Measurements from ENCODE around the gene CHGA.

Gene CHGA

DNA sequence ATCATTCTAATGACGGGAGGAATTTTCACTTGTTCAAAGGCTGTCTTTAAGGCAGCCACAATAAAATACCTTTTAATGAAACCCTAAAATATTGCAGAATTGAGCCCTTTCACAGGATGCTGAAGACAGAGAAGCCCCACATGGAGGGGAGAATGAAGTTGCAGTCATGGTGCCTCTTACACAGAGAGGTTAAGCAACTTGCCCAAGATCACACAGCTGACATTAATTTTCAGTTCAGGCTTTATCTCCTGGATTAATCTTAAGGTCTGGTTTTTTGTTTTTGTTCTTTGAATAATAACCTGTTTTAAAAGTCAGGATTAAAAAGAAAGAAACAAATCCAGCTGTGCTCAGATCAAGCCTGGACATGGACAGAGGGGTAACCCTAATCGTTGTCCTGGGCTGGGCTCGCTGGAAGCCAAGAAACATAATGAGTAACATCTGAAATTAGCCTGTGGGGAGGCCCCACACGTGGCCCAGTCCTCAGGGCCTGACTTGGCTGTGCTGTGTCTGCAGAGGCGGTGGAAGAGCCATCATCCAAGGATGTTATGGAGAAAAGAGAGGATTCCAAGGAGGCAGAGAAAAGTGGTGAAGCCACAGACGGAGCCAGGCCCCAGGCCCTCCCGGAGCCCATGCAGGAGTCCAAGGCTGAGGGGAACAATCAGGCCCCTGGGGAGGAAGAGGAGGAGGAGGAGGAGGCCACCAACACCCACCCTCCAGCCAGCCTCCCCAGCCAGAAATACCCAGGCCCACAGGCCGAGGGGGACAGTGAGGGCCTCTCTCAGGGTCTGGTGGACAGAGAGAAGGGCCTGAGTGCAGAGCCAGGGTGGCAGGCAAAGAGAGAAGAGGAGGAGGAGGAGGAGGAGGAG lies 8.0 kb downstream of the CHGA start:
- H3K4me3 ChIP-seq (ENCODE audit: low read depth, low read length), result no peak overlapping the region
- TF ChIP-seq, protein P1, sequence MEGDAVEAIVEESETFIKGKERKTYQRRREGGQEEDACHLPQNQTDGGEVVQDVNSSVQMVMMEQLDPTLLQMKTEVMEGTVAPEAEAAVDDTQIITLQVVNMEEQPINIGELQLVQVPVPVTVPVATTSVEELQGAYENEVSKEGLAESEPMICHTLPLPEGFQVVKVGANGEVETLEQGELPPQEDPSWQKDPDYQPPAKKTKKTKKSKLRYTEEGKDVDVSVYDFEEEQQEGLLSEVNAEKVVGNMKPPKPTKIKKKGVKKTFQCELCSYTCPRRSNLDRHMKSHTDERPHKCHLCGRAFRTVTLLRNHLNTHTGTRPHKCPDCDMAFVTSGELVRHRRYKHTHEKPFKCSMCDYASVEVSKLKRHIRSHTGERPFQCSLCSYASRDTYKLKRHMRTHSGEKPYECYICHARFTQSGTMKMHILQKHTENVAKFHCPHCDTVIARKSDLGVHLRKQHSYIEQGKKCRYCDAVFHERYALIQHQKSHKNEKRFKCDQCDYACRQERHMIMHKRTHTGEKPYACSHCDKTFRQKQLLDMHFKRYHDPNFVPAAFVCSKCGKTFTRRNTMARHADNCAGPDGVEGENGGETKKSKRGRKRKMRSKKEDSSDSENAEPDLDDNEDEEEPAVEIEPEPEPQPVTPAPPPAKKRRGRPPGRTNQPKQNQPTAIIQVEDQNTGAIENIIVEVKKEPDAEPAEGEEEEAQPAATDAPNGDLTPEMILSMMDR (conservative IDR thresholded peaks at IDR 0.05; ENCODE audit: low read depth, low read length), result no peak
- no peak for DNase-seq (ENCODE audit: low read depth)

DNA sequence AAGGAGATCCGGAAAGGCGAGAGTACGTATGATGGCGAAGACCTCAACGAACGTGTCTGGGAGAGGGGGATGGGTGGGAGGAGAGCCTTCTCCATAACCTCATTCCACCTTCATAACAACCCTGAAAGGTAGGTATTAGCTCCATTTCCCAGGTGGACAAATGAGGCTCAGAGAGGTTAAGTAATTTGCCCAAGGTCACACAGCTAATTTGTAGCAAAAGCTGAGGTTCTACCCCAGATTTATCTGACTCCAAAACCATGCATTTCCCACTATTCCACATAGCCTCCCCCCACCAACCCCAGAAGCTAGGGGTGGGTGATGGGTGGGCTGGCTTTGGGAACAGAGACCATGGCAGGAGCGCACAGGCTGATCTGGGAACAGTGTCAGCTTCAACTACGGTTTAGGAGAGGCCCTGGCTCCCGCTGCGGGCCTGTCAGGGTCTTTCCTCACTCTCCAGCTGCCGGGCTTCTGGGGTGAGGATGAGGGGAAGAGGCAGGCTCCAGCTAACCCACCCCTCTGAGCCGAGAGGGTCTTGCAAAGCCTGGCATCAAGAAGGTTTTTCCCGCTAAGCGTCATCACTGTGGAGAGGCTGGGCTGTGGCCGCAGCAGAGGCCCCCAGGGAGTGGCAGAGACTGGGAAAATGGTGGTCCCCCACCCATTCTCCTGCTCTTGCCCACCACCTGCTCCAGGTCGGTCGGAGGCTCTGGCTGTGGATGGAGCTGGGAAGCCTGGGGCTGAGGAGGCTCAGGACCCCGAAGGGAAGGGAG lies 8.9 kb downstream of the CHGA start:
- TF ChIP-seq, protein P1 (conservative IDR thresholded peaks at IDR 0.05; ENCODE audit: low read depth, low read length), result no peak
- no peak overlapping the region for H3K4me3 ChIP-seq (ENCODE audit: low read depth, low read length)
- no peak for DNase-seq (ENCODE audit: low read depth)

DNA sequence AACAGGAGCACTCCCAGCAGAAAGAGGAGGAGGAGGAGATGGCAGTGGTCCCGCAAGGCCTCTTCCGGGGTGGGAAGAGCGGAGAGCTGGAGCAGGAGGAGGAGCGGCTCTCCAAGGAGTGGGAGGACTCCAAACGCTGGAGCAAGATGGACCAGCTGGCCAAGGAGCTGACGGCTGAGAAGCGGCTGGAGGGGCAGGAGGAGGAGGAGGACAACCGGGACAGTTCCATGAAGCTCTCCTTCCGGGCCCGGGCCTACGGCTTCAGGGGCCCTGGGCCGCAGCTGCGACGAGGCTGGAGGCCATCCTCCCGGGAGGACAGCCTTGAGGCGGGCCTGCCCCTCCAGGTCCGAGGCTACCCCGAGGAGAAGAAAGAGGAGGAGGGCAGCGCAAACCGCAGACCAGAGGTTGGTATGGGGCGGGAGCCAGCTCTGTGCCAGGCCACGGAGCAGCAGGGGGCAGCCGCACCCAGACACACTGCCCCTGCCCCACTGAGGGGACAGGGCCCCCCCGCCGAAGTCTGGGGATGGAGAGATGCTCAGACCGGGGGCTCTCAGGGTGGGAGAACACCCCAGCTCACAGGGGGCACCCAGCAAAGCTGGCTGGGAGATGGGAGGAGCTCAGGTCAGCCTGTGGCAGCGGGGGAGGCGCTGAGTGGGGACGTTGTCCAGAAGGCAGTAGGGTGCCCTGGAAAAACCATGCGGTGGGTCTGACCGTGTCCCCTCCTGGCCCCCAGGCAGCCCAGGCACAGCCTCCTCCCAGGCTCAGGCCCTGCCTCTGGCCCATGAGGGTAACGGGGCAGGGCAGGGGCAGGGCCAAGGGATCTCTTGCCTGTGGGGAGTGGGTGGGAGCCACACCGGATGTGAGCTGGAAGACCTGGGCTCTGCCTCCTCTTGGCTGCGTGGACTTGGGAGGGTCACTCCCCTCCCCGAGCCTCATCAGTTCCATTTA lies 9.8 kb downstream of the CHGA start:
- H3K4me3 ChIP-seq (ENCODE audit: low read depth, low read length), result no peak overlapping the region
- TF ChIP-seq, protein P1 (conservative IDR thresholded peaks at IDR 0.05; ENCODE audit: low read depth, low read length), result no peak
- DNase-seq (ENCODE audit: low read depth), result no peak

DNA sequence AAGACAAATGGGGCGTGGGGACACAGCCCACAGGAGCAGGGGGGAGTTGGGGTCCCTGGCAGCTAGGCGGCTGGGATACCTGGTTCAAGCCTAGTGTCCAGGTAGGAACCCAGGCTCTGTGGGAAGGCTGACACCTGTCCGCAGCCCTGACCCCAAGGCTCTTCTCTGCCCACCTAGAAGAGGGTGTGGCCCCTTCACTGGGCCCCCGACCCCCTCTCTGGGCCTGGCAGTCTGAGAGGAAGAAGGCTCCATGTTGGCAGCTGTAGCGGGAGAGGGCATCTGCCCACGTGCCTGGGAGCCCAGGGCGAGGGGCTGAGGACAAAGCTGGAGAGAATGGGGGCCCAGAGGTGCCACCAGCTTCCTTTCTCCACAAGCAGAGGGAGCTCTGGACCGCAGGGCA lies 10.5 kb downstream of the CHGA start:
- DNase-seq (ENCODE audit: low read depth), result no peak
- H3K4me3 ChIP-seq (ENCODE audit: low read depth, low read length), result no peak overlapping the region
- TF ChIP-seq, protein P1 (conservative IDR thresholded peaks at IDR 0.05; ENCODE audit: low read depth, low read length), result no peak

DNA sequence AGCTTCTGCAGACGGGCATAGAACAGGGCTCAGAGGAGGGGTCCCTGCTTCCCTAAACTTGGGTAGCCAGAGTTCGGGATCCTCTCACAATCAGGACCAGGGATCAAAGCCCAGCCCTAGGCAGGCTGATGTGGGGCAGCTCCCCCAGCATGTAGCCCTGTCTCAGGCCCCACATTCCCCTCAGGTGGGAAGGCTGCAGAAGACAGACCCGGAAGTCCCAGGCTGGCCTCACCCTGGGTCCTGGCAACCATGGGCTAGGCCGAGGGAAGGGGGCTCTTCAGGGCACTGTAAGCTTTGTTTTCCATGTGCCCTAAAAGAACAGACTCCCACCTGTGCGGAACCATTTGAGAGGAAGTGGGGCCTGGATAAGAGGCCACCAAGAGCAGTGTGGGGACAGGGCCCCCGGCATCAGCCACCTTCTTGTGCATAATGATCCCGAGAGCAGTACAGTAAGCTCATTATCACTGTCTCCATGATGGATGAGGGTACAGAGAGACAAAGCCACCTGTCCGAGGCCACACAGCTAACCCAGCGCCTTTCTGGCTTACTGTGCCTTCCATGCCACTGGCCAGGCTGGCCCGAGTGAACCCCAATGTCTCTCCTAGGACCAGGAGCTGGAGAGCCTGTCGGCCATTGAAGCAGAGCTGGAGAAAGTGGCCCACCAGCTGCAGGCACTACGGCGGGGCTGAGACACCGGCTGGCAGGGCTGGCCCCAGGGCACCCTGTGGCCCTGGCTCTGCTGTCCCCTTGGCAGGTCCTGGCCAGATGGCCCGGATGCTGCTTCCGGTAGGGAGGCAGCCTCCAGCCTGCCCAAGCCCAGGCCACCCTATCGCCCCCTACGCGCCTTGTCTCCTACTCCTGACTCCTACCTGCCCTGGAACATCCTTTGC lies 11.5 kb downstream of the CHGA start:
- TF ChIP-seq, protein P1 (conservative IDR thresholded peaks at IDR 0.05; ENCODE audit: low read depth, low read length), result no peak
- no peak for DNase-seq (ENCODE audit: low read depth)
- H3K4me3 ChIP-seq (ENCODE audit: low read depth, low read length), result no peak overlapping the region

DNA sequence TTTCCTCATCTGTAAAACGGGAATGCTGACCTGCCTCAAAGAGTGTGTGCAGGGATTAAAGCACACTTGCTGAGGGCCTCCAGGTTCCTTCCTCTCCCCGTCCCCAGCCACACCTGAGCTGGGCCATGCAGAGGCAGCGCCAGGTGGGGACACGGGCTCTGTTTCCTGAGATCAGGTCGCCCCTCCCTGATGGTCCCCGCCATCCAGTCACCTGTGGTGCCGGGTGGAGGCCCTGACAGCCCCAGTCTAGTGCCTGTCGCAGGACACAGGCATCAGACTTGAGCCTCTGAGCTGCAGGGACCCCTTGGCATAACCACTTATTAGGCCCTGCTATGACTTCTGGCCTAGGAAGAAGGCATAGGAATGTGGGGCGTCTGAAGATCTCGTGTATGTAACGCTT lies 12.5 kb downstream of the CHGA start:
- DNase-seq (ENCODE audit: low read depth), result no peak
- TF ChIP-seq, protein P1 (conservative IDR thresholded peaks at IDR 0.05; ENCODE audit: low read depth, low read length), result no peak
- H3K4me3 ChIP-seq (ENCODE audit: low read depth, low read length), result no peak overlapping the region
